ENCODE results near the gene PDILT.
"Not testable (repeated sequence)": the region's sequence is repeated elsewhere in the genome, so short reads cannot be mapped to it uniquely, and the experiment has no call there.

The PDILT gene

GRCh38 chr16:20355114-20355782 lies 49.3 kb downstream of the PDILT start:
- no peak for FAIRE-seq

GRCh38 chr16:20353379-20353778 lies 51.2 kb downstream of the PDILT start:
- FAIRE-seq, result no peak

GRCh38 chr16:20352615-20353014 lies 51.9 kb downstream of the PDILT start, which contains the start of gene UMOD:
Gene UMOD (minus strand): TSS chr16:20352715. CDS start chr16:20350737, 1,978 bp downstream.
- FAIRE-seq, result no peak

GRCh38 chr16:20349615-20350014 lies 54.9 kb downstream of the PDILT start:
- no peak for FAIRE-seq

- FAIRE-seq, result no peak
These were observed 56.0 kb downstream of the PDILT start for GRCh38 chr16:20348365-20349185.

- FAIRE-seq, result no peak
These were observed 56.7 kb downstream of the PDILT start for GRCh38 chr16:20347666-20348364.

- FAIRE-seq, result no peak
These were observed 59.9 kb downstream of the PDILT start for GRCh38 chr16:20344611-20345010.

GRCh38 chr16:20339744-20340143 lies 64.8 kb downstream of the PDILT start:
- FAIRE-seq, result no peak

GRCh38 chr16:20336955-20337354 lies 67.6 kb downstream of the PDILT start:
- FAIRE-seq, result no peak

GRCh38 chr16:20334396-20334795 lies 70.1 kb downstream of the PDILT start:
- FAIRE-seq, result no peak

GRCh38 chr16:20333120-20333519 lies 71.4 kb downstream of the PDILT start:
- no peak for FAIRE-seq

- FAIRE-seq, result no peak
These were observed 72.1 kb downstream of the PDILT start for GRCh38 chr16:20332411-20332810.

GRCh38 chr16:20331635-20332034 lies 72.9 kb downstream of the PDILT start:
- no peak for FAIRE-seq

- no peak for FAIRE-seq
These were observed 75.0 kb downstream of the PDILT start for GRCh38 chr16:20329392-20330138.

GRCh38 chr16:20327444-20328041 lies 77.0 kb downstream of the PDILT start, which contains the start of gene GP2:
Gene GP2 (minus strand): TSS chr16:20327513. CDS start chr16:20326431, 1,082 bp downstream.
- FAIRE-seq, result no peak

- no peak for FAIRE-seq
These were observed 78.2 kb downstream of the PDILT start for GRCh38 chr16:20326321-20326720.

GRCh38 chr16:20325005-20325404 lies 79.5 kb downstream of the PDILT start:
- no peak for FAIRE-seq

GRCh38 chr16:20323591-20324117 lies 80.9 kb downstream of the PDILT start:
- FAIRE-seq, result no peak

- no peak for FAIRE-seq
These were observed 81.8 kb downstream of the PDILT start for GRCh38 chr16:20322696-20323095.

GRCh38 chr16:20321671-20322070 lies 82.9 kb downstream of the PDILT start:
- FAIRE-seq, result no peak

- not testable (repeated sequence) for FAIRE-seq
These were observed 83.5 kb downstream of the PDILT start for GRCh38 chr16:20321051-20321450.

- no peak for FAIRE-seq
These were observed 83.9 kb downstream of the PDILT start for GRCh38 chr16:20320592-20320991.

Measured in G401.6 (cell line).